MG63 (cell line): ENCODE results near the gene MRPS9. TPM values are rescaled to one million over a fixed set of nuclear protein-coding genes. Genes with fewer than 3 reads are reported as not detected.

ENCODE experiments used
- DNase-seq: peaks from one replicate; pipeline ENCODE4 v3.0.0-alpha.2; 2020
- H3K27me3 ChIP-seq: fragments of 250-450 bp; sonication (Bioruptor Pico); 2 replicates; pipeline ENCODE4 v1.5.1; 2020; ENCODE audit warnings: mild to moderate bottlenecking, moderate library complexity
- H3K36me3 ChIP-seq: fragments of 250-450 bp; sonication (Bioruptor Pico); 2 replicates; pipeline ENCODE4 v1.5.1; 2020; ENCODE audit warnings: mild to moderate bottlenecking, moderate library complexity
- H3K4me3 ChIP-seq: fragments of 250-450 bp; sonication (Bioruptor Pico); 2 replicates; pipeline ENCODE4 v1.5.1; 2020; ENCODE audit warnings: mild to moderate bottlenecking, moderate library complexity
- H3K9me3 ChIP-seq: fragments of 250-450 bp; sonication (Bioruptor Pico); 2 replicates; pipeline ENCODE4 v1.5.1; 2020; ENCODE audit warnings: mild to moderate bottlenecking, moderate library complexity
- total RNA-seq: library from RNA; depleted of rRNA; stranded (reverse); fragments of >200 nt; shearing (Covaris generic); gene quantifications from 2 replicates; pipeline ENCODE4 v1.2.3, GENCODE V29; 2014; ENCODE audit warnings: low replicate concordance; rRNA removed

MRPS9 gene
- 41.3 and 55.5 TPM in 2 replicates for total RNA-seq

DNA sequence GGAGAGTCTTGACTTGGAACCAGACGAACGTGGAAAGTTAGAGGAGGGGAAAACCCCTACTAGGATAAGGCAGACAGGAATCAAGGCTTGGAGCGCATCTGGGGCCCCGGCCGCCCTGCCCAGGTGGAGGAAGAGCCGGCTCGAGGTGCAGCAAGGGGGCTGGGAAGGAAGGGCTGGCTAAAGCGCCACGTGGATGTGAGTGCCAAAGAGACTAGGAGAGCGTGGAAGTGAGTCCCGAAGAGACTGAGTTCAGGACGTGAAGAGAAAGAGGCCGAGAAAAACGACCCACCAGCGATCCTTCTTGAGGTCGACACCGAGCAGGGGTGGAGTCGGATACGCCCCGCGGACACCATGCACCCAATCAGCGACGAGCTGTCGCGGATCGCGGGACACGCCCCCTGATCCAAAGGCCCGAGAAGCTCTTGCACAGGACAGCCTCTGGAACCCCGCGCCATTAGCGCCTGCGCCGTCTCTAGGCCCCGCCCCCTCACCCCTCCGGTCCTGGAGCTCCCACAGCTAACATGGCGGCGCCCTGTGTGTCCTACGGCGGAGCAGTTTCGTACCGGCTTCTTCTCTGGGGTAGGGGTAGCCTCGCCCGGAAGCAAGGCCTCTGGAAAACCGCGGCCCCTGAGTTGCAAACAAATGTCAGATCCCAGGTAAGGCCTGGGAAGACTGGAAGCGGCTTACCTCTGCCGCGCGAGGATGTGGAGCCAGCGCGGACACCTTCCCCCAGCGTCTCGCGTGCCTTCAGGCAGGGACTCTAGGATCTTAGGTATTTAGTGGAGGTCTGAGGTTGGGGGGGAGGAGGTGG lies at the start of gene MRPS9:
TSS of gene MRPS9 (plus strand) at position 498 of the 811 bp plus-strand sequence. CDS start at position 522, 24 bp downstream.
- Histone ChIP-seq H3K27me3 (no peaks in the 10 kb centered on the region), H3K9me3 (no peaks in the 10 kb centered on the region), H3K4me3 (peak within 1 kb of the TSS; percentile 97), H3K36me3 (no peaks in the 10 kb centered on the region)
- DNase-seq, result peak; percentile 98

DNA sequence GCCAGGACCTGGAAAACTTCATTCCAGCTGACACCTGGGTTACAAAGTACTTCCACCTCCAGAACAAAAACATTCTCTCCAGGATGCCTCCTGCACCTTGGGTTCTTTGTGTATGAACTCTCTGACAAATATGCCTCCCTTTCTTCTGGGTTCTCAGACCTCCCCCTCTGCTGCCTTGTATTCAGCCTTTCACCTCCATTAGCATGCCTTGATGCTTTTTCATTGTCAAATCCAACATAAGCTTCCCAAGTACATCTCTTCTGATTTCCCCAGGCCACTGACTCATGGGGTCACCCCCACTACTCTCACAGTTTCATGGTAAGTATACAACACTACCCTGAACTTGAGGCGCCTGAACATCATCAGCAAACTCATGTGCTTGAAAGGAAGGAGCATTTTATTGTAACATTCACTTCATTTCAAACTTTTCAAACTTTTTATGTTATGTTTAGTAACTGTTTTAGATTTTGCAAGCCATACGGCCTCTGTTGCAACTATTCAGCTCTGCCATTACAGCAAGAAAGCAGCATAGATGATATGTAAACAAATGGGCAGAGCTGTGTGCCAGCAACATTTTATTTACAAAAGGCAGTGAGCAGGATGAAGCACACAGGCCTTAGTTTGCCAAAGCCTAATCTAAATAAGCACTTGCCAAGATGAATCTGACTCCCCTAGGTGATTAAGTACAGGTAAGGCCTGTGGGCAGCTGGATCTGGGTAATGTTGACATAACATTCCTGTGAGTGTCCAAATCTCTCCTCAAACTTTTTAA lies 32.5 kb upstream of the MRPS9 start:
- H3K36me3 ChIP-seq, result no peaks in the 10 kb centered on the region
- no peaks in the 10 kb centered on the region for H3K27me3 ChIP-seq
- peak; percentile 6 for DNase-seq
- H3K9me3 ChIP-seq, result no peaks in the 10 kb centered on the region
- no peak overlapping the region for H3K4me3 ChIP-seq

DNA sequence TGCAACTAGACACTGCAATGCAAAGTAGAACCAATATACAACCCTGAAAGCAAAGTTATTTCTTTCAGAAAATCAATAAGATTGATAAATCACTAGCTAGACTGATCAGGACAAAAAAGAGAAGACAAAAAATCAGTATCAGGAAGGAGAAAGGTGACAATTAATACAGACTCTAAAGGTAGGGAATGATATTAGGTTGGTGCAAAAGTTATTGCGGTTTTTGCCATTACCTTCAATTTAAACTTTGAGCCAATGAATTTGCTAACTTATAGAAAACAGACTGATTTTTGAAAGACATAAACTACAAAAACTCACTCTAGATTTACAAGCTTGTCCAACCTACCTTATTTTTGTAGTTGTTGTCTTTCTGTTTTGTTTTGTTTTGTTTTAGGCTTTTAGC lies 30.5 kb upstream of the MRPS9 start:
- Histone ChIP-seq H3K36me3 (no peaks in the 10 kb centered on the region), H3K9me3 (no peaks in the 10 kb centered on the region), H3K27me3 (no peaks in the 10 kb centered on the region), H3K4me3 (no peak overlapping the region)
- DNase-seq, result no peak

GRCh38 chr2:105032476-105032875 lies 5.4 kb upstream of the MRPS9 start:
- no peaks in the 10 kb centered on the region for H3K36me3 ChIP-seq
- no peak for DNase-seq
- H3K9me3 ChIP-seq, result no peaks in the 10 kb centered on the region
- no peaks in the 10 kb centered on the region for H3K27me3 ChIP-seq
- no peak overlapping the region for H3K4me3 ChIP-seq

GRCh38 chr2:105034170-105034569 lies 3.7 kb upstream of the MRPS9 start:
- Histone ChIP-seq H3K9me3 (no peaks in the 10 kb centered on the region), H3K27me3 (no peaks in the 10 kb centered on the region), H3K36me3 (no peaks in the 10 kb centered on the region), H3K4me3 (no peak overlapping the region)
- DNase-seq, result no peak

DNA sequence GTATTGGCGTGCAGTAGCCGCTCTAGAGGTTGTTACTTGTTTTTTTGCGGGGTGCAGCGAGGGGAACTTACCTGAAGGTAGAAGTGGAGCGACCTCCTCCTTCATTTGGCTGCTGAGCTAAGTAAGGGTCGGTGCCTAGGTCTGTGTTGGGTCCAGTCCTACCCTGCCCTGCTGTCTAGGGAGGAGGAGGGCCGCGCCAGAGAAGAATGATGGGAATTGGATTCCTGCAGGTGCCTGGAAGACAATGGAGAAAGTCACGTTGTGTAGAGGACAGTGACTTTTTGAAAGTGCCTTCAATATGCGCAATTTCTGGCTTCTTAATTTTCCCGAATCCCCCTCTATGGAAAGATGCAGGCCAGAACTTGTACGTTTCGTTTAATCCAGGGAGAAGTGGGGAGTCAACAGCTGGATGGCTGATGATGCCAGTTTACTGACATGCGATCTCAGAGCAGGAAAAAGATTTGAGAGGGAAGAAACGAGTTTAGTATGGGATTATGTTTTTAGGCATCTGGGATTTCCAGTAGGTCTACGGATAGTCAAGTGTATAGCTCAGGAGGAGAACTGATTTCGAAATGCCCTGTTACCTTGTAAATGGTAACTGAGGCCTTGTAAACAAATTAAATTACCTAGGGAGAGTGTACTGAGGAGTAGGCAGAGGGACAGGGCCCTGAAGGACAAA lies 653 bp downstream of the MRPS9 start:
- Histone ChIP-seq H3K36me3 (no peaks in the 10 kb centered on the region), H3K4me3 (peak overlapping the region; percentile 97), H3K27me3 (no peaks in the 10 kb centered on the region), H3K9me3 (no peaks in the 10 kb centered on the region)
- no peak for DNase-seq

- DNase-seq, result no peak
- no peaks in the 10 kb centered on the region for H3K27me3 ChIP-seq
- H3K4me3 ChIP-seq, result no peak overlapping the region
- no peaks in the 10 kb centered on the region for H3K36me3 ChIP-seq
- H3K9me3 ChIP-seq, result no peaks in the 10 kb centered on the region
Observed at GRCh38 chr2:105039559-105039958, 1.7 kb downstream of the MRPS9 start.

DNA sequence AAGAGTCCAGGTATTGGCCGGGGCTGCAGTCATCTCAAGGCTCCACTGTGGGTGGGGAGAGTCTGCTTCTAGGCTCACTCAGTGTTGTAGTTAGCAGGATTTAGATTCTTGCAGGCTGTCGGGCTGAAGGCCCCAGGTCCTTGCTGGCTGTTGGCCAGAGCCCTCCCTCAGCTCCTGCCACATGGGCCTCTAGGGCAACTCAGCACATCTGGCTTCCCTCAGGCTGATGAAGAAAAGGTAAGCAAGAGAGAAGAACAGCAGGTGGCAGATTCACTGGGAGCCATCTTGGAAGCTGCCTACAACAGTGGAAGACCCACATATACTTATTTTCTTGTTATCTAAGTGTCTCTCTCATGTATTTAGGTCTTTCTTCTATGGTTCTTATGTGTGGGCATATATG lies 4.3 kb downstream of the MRPS9 start:
- no peak overlapping the region for H3K4me3 ChIP-seq

DNA sequence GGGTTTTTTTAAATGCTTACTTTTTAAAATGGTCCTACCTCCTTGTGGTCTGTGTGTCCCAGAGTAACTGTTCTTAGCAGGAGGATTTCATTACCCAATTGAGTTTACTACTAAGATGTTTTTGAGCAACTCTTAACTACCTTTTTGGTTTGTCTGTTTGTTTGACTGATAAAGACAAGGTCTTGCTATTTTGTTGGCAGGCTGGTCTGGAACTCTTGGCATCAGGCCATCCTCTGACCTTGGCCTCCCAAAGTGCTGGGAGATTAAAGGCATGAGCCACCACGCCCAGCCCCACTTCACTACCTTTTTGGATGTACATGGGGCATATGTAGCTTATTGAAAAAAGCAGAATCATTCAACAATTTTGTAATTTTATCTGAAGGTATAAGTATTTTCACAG lies 14.9 kb downstream of the MRPS9 start:
- H3K27me3 ChIP-seq, result no peaks in the 10 kb centered on the region
- peaks cover 3% of the 10 kb centered on the region; the same call in 1 of the 2 replicates for H3K9me3 ChIP-seq
- no peak overlapping the region for H3K4me3 ChIP-seq
- peak; percentile 13 for DNase-seq
- H3K36me3 ChIP-seq, result peaks cover 19% of the 10 kb centered on the region

More for the DNA sequence above, 4.3 kb downstream of the MRPS9 start:
- Histone ChIP-seq H3K36me3 (no peaks in the 10 kb centered on the region), H3K9me3 (no peaks in the 10 kb centered on the region), H3K27me3 (no peaks in the 10 kb centered on the region)
- DNase-seq, result no peak

DNA sequence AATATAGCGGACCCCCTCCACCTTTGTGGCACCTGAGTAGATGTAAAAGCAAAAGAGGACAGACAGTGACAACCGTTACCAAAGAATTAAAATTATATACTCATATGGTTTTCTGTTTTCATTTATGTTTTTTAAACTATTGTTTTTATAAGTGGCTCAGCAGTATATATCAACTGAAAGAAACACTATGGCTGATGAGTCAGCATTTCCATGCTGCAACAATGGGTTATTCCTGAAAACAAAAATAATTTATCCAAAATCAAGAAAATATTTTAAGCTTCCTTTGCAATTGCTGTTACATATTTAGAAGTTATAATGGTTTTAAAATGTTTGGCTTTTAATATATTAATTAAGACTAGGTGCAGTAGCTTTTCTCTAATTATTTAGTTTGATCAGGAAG lies 17.7 kb downstream of the MRPS9 start:
- no peaks in the 10 kb centered on the region for H3K27me3 ChIP-seq
- no peak for DNase-seq
- no peak overlapping the region for H3K4me3 ChIP-seq
- H3K9me3 ChIP-seq, result peaks cover under 1% of the 10 kb centered on the region; the same call in 1 of the 2 replicates
- H3K36me3 ChIP-seq, result peaks cover 12% of the 10 kb centered on the region

GRCh38 chr2:105056245-105056644 lies 18.4 kb downstream of the MRPS9 start:
- H3K9me3 ChIP-seq, result no peaks in the 10 kb centered on the region
- peaks cover 7% of the 10 kb centered on the region for H3K36me3 ChIP-seq
- no peak for DNase-seq

DNA sequence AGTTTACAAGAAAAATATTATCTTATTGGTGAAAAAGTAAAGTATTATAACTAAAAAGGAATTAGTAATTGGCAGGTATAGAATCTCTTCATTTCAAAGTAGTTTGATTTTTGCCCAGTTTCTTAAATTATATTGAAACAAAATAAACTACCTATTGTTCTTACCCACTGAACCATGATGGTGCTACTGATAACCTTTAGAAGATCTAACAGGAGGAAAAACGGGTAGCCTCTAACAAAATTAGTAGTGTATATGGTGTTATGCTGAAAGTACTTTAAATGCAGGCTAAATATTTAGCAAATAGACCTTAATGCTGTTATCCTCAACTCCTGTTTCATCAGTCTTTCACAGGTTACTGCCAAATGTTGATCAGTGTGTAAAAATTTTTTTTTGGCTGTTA lies 19.1 kb downstream of the MRPS9 start:
- no peak overlapping the region for H3K4me3 ChIP-seq
- DNase-seq, result no peak
- no peaks in the 10 kb centered on the region for H3K9me3 ChIP-seq
- H3K27me3 ChIP-seq, result no peaks in the 10 kb centered on the region
- peaks cover 4% of the 10 kb centered on the region; the same call in 1 of the 2 replicates for H3K36me3 ChIP-seq

More at GRCh38 chr2:105056245-105056644, 18.4 kb downstream of the MRPS9 start:
- no peak overlapping the region for H3K4me3 ChIP-seq
- no peaks in the 10 kb centered on the region for H3K27me3 ChIP-seq

DNA sequence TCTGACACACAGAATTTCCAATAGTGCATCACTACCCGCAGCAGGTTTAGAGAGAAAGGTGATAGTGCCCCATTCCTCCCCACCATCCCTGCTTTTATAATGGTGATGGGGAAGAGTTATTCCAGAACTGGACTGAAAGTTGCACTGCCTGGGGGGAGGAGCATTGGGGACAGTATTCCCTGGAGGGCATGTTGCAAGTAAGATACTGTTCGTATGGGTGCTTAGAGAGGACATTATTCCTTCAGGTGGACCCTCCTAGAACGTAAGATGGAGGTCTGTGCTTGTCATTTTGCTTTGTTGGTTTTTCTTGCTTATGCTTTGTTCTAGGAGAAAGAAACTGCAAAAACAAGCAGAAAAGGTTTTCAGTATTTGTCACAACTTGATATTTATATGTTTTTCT lies 23.7 kb downstream of the MRPS9 start:
- Histone ChIP-seq H3K4me3 (no peak overlapping the region), H3K27me3 (no peaks in the 10 kb centered on the region), H3K36me3 (no peaks in the 10 kb centered on the region), H3K9me3 (no peaks in the 10 kb centered on the region)
- DNase-seq, result no peak

DNA sequence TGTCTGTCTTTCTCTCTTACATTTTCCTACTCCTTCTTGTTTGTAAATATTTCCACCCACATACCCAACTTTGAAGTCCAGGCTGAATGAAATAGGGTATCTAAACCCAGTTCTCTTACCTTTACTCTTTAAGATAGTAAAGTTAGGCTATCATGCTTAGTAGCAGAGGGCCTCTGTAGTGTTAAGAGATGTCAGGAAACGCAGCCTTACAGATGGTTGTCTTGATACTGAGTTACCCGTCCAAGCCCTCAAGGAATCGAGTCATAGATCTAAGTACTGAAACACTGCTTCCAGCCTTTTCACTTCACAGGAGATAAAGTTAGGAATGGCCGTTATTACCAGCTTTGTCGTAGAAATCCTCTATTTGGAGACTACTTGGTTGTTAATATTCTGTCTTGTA lies 24.3 kb downstream of the MRPS9 start:
- H3K9me3 ChIP-seq, result no peaks in the 10 kb centered on the region
- no peaks in the 10 kb centered on the region for H3K36me3 ChIP-seq
- no peak for DNase-seq
- no peak overlapping the region for H3K4me3 ChIP-seq
- no peaks in the 10 kb centered on the region for H3K27me3 ChIP-seq

- Histone ChIP-seq H3K27me3 (no peaks in the 10 kb centered on the region), H3K36me3 (no peaks in the 10 kb centered on the region)
Observed at GRCh38 chr2:105068387-105068786, 30.5 kb downstream of the MRPS9 start.

GRCh38 chr2:105068875-105069274 lies 31.0 kb downstream of the MRPS9 start:
- no peak for DNase-seq

More at GRCh38 chr2:105068387-105068786, 30.5 kb downstream of the MRPS9 start:
- no peaks in the 10 kb centered on the region for H3K9me3 ChIP-seq
- no peak for DNase-seq
- no peak overlapping the region for H3K4me3 ChIP-seq

More at GRCh38 chr2:105068875-105069274, 31.0 kb downstream of the MRPS9 start:
- Histone ChIP-seq H3K27me3 (no peaks in the 10 kb centered on the region), H3K4me3 (no peak overlapping the region), H3K9me3 (no peaks in the 10 kb centered on the region), H3K36me3 (no peaks in the 10 kb centered on the region)
